COLO829 (cell line): ENCODE results near the gene PPAN.

Experiments
- DNase-seq: peaks from one replicate; pipeline ENCODE4 v3.0.0; 2012; ENCODE audit warnings: low spot score

The PPAN gene

GRCh38 chr19:10093295-10094186 is 12.6 kb upstream of the PPAN start:
- no peak for DNase-seq

- DNase-seq = no peak
Observed at GRCh38 chr19:10095622-10095947, 10.6 kb upstream of the PPAN start.

- peak; percentile 98 for DNase-seq
Observed at GRCh38 chr19:10095948-10096614, 10.1 kb upstream of the PPAN start.

- no peak for DNase-seq
Observed at GRCh38 chr19:10096615-10096963, 9.6 kb upstream of the PPAN start.

- no peak for DNase-seq
Observed at GRCh38 chr19:10100163-10100785, 5.9 kb upstream of the PPAN start.

GRCh38 chr19:10102787-10103236 is 3.4 kb upstream of the PPAN start:
- no peak for DNase-seq

- DNase-seq = no peak
Observed at GRCh38 chr19:10104130-10104513, 2.0 kb upstream of the PPAN start.

GRCh38 chr19:10104665-10105508 is 1.3 kb upstream of the PPAN start:
- no peak for DNase-seq

GRCh38 chr19:10105509-10106099 is 558 bp upstream of the PPAN start:
- no peak for DNase-seq

GRCh38 chr19:10107254-10107653 is 1.1 kb downstream of the PPAN start:
- DNase-seq = no peak

GRCh38 chr19:10107817-10108367 is 1.7 kb downstream of the PPAN start:
- DNase-seq = no peak

- DNase-seq = no peak
Observed at GRCh38 chr19:10109528-10109927, 3.4 kb downstream of the PPAN start.

- DNase-seq = no peak
Observed at GRCh38 chr19:10110076-10110971, 4.2 kb downstream of the PPAN start.

- DNase-seq = no peak
Observed at GRCh38 chr19:10110972-10111317, 4.8 kb downstream of the PPAN start.

- no peak for DNase-seq
Observed at GRCh38 chr19:10111405-10111811, 5.2 kb downstream of the PPAN start, which contains the start of gene P2RY11. P2RY11 (plus strand) TSS chr19:10111693; CDS start chr19:10111722, 29 bp downstream.

GRCh38 chr19:10112037-10112761 is 6.0 kb downstream of the PPAN start:
- DNase-seq = no peak

GRCh38 chr19:10112895-10113591 is 6.9 kb downstream of the PPAN start:
- DNase-seq = no peak

- DNase-seq = no peak
Observed at GRCh38 chr19:10113592-10113963, 7.4 kb downstream of the PPAN start.

- no peak for DNase-seq
Observed at GRCh38 chr19:10113964-10114650, 7.9 kb downstream of the PPAN start.
